Activated T-cell treated with anti-CD3 and anti-CD28 coated beads, Interleukin-2, amount 50 U/mL, for 24 hours (primary cell): ENCODE measurements around the gene HUS1.
A peak's percentile ranks its signal among the peaks of the same experiment; 100 is the strongest.

Source experiments
- DNase-seq: peaks from one replicate; pipeline ENCODE4 v3.0.0-alpha.2; 2020
- H3K27ac Mint-ChIP-seq: 2 replicates; pipeline ENCODE4 v1.8.0; 2020; ENCODE audit warnings: mild to moderate bottlenecking, mixed read lengths
- H3K27me3 Mint-ChIP-seq: 2 replicates; pipeline ENCODE4 v1.8.0; 2020; ENCODE audit warnings: mixed read lengths
- H3K36me3 Mint-ChIP-seq: 2 replicates; pipeline ENCODE4 v1.8.0; 2020; ENCODE audit warnings: low read depth, mixed read lengths
- H3K4me1 Mint-ChIP-seq: 2 replicates; pipeline ENCODE4 v1.8.0; 2020; ENCODE audit warnings: low read depth, mixed read lengths
- H3K4me3 Mint-ChIP-seq: 2 replicates; pipeline ENCODE4 v1.8.0; 2020; ENCODE audit warnings: mild to moderate bottlenecking, moderate library complexity, mixed read lengths
- H3K9me3 Mint-ChIP-seq: 2 replicates; pipeline ENCODE4 v1.8.0; 2020; ENCODE audit warnings: mixed read lengths

The HUS1 gene

GRCh38 chr7:47965456-47965855, 14.0 kb downstream of the HUS1 start:
- no peaks in the 10 kb centered on the region for H3K9me3 Mint-ChIP-seq
- H3K27me3 Mint-ChIP-seq: no peaks in the 10 kb centered on the region
- H3K27ac Mint-ChIP-seq: peak overlapping the region; percentile 83
- peaks cover 95% of the 10 kb centered on the region for H3K36me3 Mint-ChIP-seq
- peaks cover 10% of the 10 kb centered on the region for H3K4me1 Mint-ChIP-seq
- DNase-seq: no peak
- no peak overlapping the region for H3K4me3 Mint-ChIP-seq

GRCh38 chr7:47962262-47962661, 17.2 kb downstream of the HUS1 start:
- H3K27me3 Mint-ChIP-seq: no peaks in the 10 kb centered on the region
- no peak overlapping the region for H3K4me3 Mint-ChIP-seq
- H3K4me1 Mint-ChIP-seq: peaks cover 5% of the 10 kb centered on the region
- H3K9me3 Mint-ChIP-seq: no peaks in the 10 kb centered on the region
- H3K36me3 Mint-ChIP-seq: peaks cover 83% of the 10 kb centered on the region
- H3K27ac Mint-ChIP-seq: no peak overlapping the region
- DNase-seq: no peak

GRCh38 chr7:47957156-47957555, 22.3 kb downstream of the HUS1 start:
- Mint-ChIP-seq H3K9me3 (no peaks in the 10 kb centered on the region), H3K27ac (no peak overlapping the region), H3K4me3 (no peak overlapping the region), H3K36me3 (peaks cover 68% of the 10 kb centered on the region), H3K27me3 (no peaks in the 10 kb centered on the region), H3K4me1 (peaks cover 15% of the 10 kb centered on the region)
- DNase-seq: no peak

- H3K4me3 Mint-ChIP-seq: no peak overlapping the region
- H3K36me3 Mint-ChIP-seq: peaks cover 58% of the 10 kb centered on the region
- H3K27me3 Mint-ChIP-seq: no peaks in the 10 kb centered on the region
- H3K9me3 Mint-ChIP-seq: no peaks in the 10 kb centered on the region
- no peak for DNase-seq
- H3K27ac Mint-ChIP-seq: no peak overlapping the region
- peaks cover 15% of the 10 kb centered on the region for H3K4me1 Mint-ChIP-seq
Observed at GRCh38 chr7:47956220-47956619, 23.2 kb downstream of the HUS1 start.

GRCh38 chr7:47954231-47954911, 25.0 kb downstream of the HUS1 start:
- no peak for DNase-seq
- no peaks in the 10 kb centered on the region for H3K9me3 Mint-ChIP-seq
- H3K4me1 Mint-ChIP-seq: peaks cover 15% of the 10 kb centered on the region
- no peak overlapping the region for H3K4me3 Mint-ChIP-seq
- H3K27ac Mint-ChIP-seq: peak overlapping the region; percentile 42
- H3K36me3 Mint-ChIP-seq: peaks cover 48% of the 10 kb centered on the region
- no peaks in the 10 kb centered on the region for H3K27me3 Mint-ChIP-seq

- no peak for DNase-seq
- Mint-ChIP-seq H3K27me3 (no peaks in the 10 kb centered on the region), H3K9me3 (no peaks in the 10 kb centered on the region), H3K36me3 (peaks cover 48% of the 10 kb centered on the region), H3K27ac (peak overlapping the region; percentile 42), H3K4me1 (peaks cover 15% of the 10 kb centered on the region), H3K4me3 (no peak overlapping the region)
Observed at GRCh38 chr7:47953822-47954221, 25.6 kb downstream of the HUS1 start.

GRCh38 chr7:47952224-47952623, 27.2 kb downstream of the HUS1 start:
- no peak overlapping the region for H3K4me3 Mint-ChIP-seq

GRCh38 chr7:47951374-47951773, 28.0 kb downstream of the HUS1 start:
- H3K4me1 Mint-ChIP-seq: peaks cover 10% of the 10 kb centered on the region
- peaks cover 27% of the 10 kb centered on the region for H3K36me3 Mint-ChIP-seq
- no peaks in the 10 kb centered on the region for H3K9me3 Mint-ChIP-seq
- H3K4me3 Mint-ChIP-seq: no peak overlapping the region
- no peak for DNase-seq
- H3K27ac Mint-ChIP-seq: no peak overlapping the region
- H3K27me3 Mint-ChIP-seq: no peaks in the 10 kb centered on the region

More at GRCh38 chr7:47952224-47952623, 27.2 kb downstream of the HUS1 start:
- Mint-ChIP-seq H3K36me3 (peaks cover 36% of the 10 kb centered on the region), H3K9me3 (no peaks in the 10 kb centered on the region), H3K4me1 (peaks cover 10% of the 10 kb centered on the region), H3K27me3 (no peaks in the 10 kb centered on the region), H3K27ac (no peak overlapping the region)
- DNase-seq: no peak

- H3K9me3 Mint-ChIP-seq: no peaks in the 10 kb centered on the region
- H3K27ac Mint-ChIP-seq: no peak overlapping the region
- H3K4me1 Mint-ChIP-seq: peaks cover 10% of the 10 kb centered on the region
- no peaks in the 10 kb centered on the region for H3K27me3 Mint-ChIP-seq
- no peak for DNase-seq
- H3K36me3 Mint-ChIP-seq: peaks cover 21% of the 10 kb centered on the region
- H3K4me3 Mint-ChIP-seq: no peak overlapping the region
Observed at GRCh38 chr7:47950714-47951113, 28.7 kb downstream of the HUS1 start.

GRCh38 chr7:47949703-47950102, 29.7 kb downstream of the HUS1 start:
- H3K4me3 Mint-ChIP-seq: no peak overlapping the region
- no peak overlapping the region for H3K27ac Mint-ChIP-seq
- no peak for DNase-seq
- peaks cover 8% of the 10 kb centered on the region for H3K4me1 Mint-ChIP-seq
- no peaks in the 10 kb centered on the region for H3K27me3 Mint-ChIP-seq
- H3K9me3 Mint-ChIP-seq: no peaks in the 10 kb centered on the region
- H3K36me3 Mint-ChIP-seq: peaks cover 12% of the 10 kb centered on the region

- H3K4me3 Mint-ChIP-seq: no peak within 1 kb of the TSS
- no peaks in the 10 kb centered on the region for H3K4me1 Mint-ChIP-seq
- no peaks in the 10 kb centered on the region for H3K27me3 Mint-ChIP-seq
- H3K9me3 Mint-ChIP-seq: no peaks in the 10 kb centered on the region
- H3K36me3 Mint-ChIP-seq: no peaks in the 10 kb centered on the region
- H3K27ac Mint-ChIP-seq: no peak within 1 kb of the TSS
- DNase-seq: no peak
Observed at GRCh38 chr7:47948141-47948790, 31.1 kb downstream of the HUS1 start, which contains the start of gene PKD1L1. PKD1L1 (minus strand) TSS chr7:47948466; CDS start chr7:47948440, 26 bp downstream.

- H3K27ac Mint-ChIP-seq: no peak overlapping the region
- DNase-seq: no peak
- H3K9me3 Mint-ChIP-seq: no peaks in the 10 kb centered on the region
- no peak overlapping the region for H3K4me3 Mint-ChIP-seq
- no peaks in the 10 kb centered on the region for H3K36me3 Mint-ChIP-seq
- no peaks in the 10 kb centered on the region for H3K4me1 Mint-ChIP-seq
- no peaks in the 10 kb centered on the region for H3K27me3 Mint-ChIP-seq
Observed at GRCh38 chr7:47947355-47947749, 32.1 kb downstream of the HUS1 start.

- H3K9me3 Mint-ChIP-seq: no peaks in the 10 kb centered on the region
- no peaks in the 10 kb centered on the region for H3K4me1 Mint-ChIP-seq
- no peak for DNase-seq
- H3K4me3 Mint-ChIP-seq: no peak overlapping the region
- no peaks in the 10 kb centered on the region for H3K27me3 Mint-ChIP-seq
- H3K27ac Mint-ChIP-seq: peak overlapping the region; percentile 13
- no peaks in the 10 kb centered on the region for H3K36me3 Mint-ChIP-seq
Observed at GRCh38 chr7:47946581-47947354, 32.6 kb downstream of the HUS1 start.

GRCh38 chr7:47945261-47946015, 34.0 kb downstream of the HUS1 start:
- H3K36me3 Mint-ChIP-seq: no peaks in the 10 kb centered on the region
- no peaks in the 10 kb centered on the region for H3K9me3 Mint-ChIP-seq
- H3K27me3 Mint-ChIP-seq: no peaks in the 10 kb centered on the region
- peak; percentile 80 for DNase-seq
- H3K4me1 Mint-ChIP-seq: no peaks in the 10 kb centered on the region
- H3K4me3 Mint-ChIP-seq: no peak overlapping the region
- no peak overlapping the region for H3K27ac Mint-ChIP-seq
